Stomach (tissue), 9 donors: ENCODE measurements around the gene FITM2. TPM values are rescaled to one million over a fixed set of nuclear protein-coding genes. Genes with fewer than 3 reads are reported as not detected.
A peak's percentile ranks its signal among the peaks of the same experiment; 100 is the strongest.

Experiments used
- DNase-seq, 2 donors: peaks; one replicate each; pipeline versions ENCODE4 v3.0.0 to v3.0.0-alpha.2; 2013 to 2019
- H3K27ac ChIP-seq, 5 donors: fragments of 200-600 bp in 4 of 5; sonication (generic) in 4 of 5; one replicate each; pipeline ENCODE4 v1.5.1; 2013 to 2019; ENCODE audit warnings: mild to moderate bottlenecking in 1 of 5, moderate library complexity in 1 of 5
- H3K27me3 ChIP-seq, 3 donors: fragments of 200-600 bp; sonication (generic); one replicate each; pipeline ENCODE4 v1.5.1; 2017 to 2019; ENCODE audit warnings: mixed run types in 1 of 3
- H3K36me3 ChIP-seq, 4 donors: fragments of 200-600 bp; sonication (generic); 1 replicate in 3 of 4; 2 replicates in 1 of 4; pipeline ENCODE4 v1.5.1; 2016 to 2019
- H3K4me1 ChIP-seq, 4 donors: fragments of 200-600 bp; sonication (generic); one replicate each; pipeline ENCODE4 v1.5.1; 2016 to 2019
- H3K4me3 ChIP-seq, 4 donors: fragments of 200-600 bp; sonication (generic) in 3 of 4; one replicate each; pipeline ENCODE4 v1.5.1; 2016 to 2019; ENCODE audit warnings: mild to moderate bottlenecking in 1 of 4
- H3K9me3 ChIP-seq, 4 donors: fragments of 200-600 bp; sonication (generic); one replicate each; pipeline ENCODE4 v1.5.1; 2016 to 2019
- EP300 ChIP-seq: sonication (generic); formaldehyde crosslinking; IDR thresholded peaks from one replicate; pipeline ENCODE4 v1.6.1; 2017; ENCODE audit warnings: antibody characterized with exemption
- POLR2A ChIP-seq, 4 donors: fragments of 450-650 bp; IDR thresholded peaks; one replicate each; pipeline ENCODE4 v1.6.1; 2016; ENCODE audit warnings: antibody characterized with exemption in 4 of 4, control low read depth in 2 of 4, mild to moderate bottlenecking in 1 of 4, moderate library complexity in 1 of 4
- POLR2AphosphoS5 ChIP-seq, 3 donors: sonication (generic); formaldehyde crosslinking; IDR thresholded peaks; one replicate each; pipeline ENCODE4 v1.6.1; 2016; ENCODE audit warnings: antibody characterized with exemption in 3 of 3
- WGBS, 5 donors: extraction: QIAGEN DNeasy Blood & Tissue Kit in 3 of 5; methylation state at CpG; one replicate each; pipeline versions ENCODE4 v1.1.5 to v1.1.7; 2013 to 2018; 5-methylcytosine and 5-hydroxymethylcytosine counted together
- intact Hi-C: fragments of 100-400 bp; cut with DNase I; formaldehyde crosslinking; loops from one replicate; pipeline ENCODE4 v1.15.1; 2023; ENCODE audit warnings: low total_unique reads
- polyA plus RNA-seq, 3 donors: library from polyadenylated mRNA; stranded (reverse); fragments of 200-250 nt; gene quantifications; one replicate each; pipeline ENCODE4 v1.2.3, GENCODE V29; 2013
- total RNA-seq, 5 donors: library from RNA; depleted of rRNA; stranded (reverse); fragments of >200 nt; gene quantifications; one replicate each; pipeline versions ENCODE4 v1.1.0 to v1.2.3, GENCODE V29; 2014 to 2016
- TF ChIP-seq, protein P1 (sequence below), 7 experiments: fragments of 450-650 bp in 4 of 7; fragments of 200-600 bp in 3 of 7; sonication (generic) in 3 of 7; IDR thresholded peaks; one replicate each; pipeline ENCODE4 v1.5.1; 2016 to 2019; ENCODE audit warnings: antibody characterized with exemption in 7 of 7, control low read depth in 2 of 7, mild to moderate bottlenecking in 1 of 7
- donor health status: healthy with polysubstance abuse.
- donor health status: Bipolar disorder and iron deficiency.
- donor health status: healthy.

FITM2 gene
- total and polyA plus RNA-seq, 8 donors, result 0.46 to 5.7 (median 2.8) TPM

- intact Hi-C loops, result no loop called here
- H3K27me3 ChIP-seq, result peaks cover 0 to 46% (median 15%) of the 10 kb centered on the region in 3 donors
- no peaks in the 10 kb centered on the region for H3K4me1 ChIP-seq
- DNase-seq, result no peak
- no peak within 1 kb of the TSS for H3K27ac ChIP-seq
- no peaks in the 10 kb centered on the region for H3K9me3 ChIP-seq
- no peak for TF ChIP-seq EP300
- TF ChIP-seq, protein P1, sequence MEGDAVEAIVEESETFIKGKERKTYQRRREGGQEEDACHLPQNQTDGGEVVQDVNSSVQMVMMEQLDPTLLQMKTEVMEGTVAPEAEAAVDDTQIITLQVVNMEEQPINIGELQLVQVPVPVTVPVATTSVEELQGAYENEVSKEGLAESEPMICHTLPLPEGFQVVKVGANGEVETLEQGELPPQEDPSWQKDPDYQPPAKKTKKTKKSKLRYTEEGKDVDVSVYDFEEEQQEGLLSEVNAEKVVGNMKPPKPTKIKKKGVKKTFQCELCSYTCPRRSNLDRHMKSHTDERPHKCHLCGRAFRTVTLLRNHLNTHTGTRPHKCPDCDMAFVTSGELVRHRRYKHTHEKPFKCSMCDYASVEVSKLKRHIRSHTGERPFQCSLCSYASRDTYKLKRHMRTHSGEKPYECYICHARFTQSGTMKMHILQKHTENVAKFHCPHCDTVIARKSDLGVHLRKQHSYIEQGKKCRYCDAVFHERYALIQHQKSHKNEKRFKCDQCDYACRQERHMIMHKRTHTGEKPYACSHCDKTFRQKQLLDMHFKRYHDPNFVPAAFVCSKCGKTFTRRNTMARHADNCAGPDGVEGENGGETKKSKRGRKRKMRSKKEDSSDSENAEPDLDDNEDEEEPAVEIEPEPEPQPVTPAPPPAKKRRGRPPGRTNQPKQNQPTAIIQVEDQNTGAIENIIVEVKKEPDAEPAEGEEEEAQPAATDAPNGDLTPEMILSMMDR (IDR thresholded peaks at IDR 0.05), result no peak
- no peak for TF ChIP-seq POLR2AphosphoS5 (IDR thresholded peaks at IDR 0.05)
- TF ChIP-seq POLR2A (IDR thresholded peaks at IDR 0.05), result no peak
- H3K4me3 ChIP-seq, result no peak within 1 kb of the TSS
- WGBS, 5 donors, result 83 to 92% (median 86%) methylated on average over 10 to 16 of the region's 16 CpGs
- H3K36me3 ChIP-seq, result no peaks in the 10 kb centered on the region
These were observed 25.9 kb upstream of the FITM2 start, which contains the start of gene R3HDML for GRCh38 chr20:44336725-44337380. Gene R3HDML (plus strand): TSS chr20:44337043. CDS start chr20:44337158, 115 bp downstream.

GRCh38 chr20:44336086-44336485 is 25.1 kb upstream of the FITM2 start:
- Histone ChIP-seq H3K36me3 (no peaks in the 10 kb centered on the region), H3K27me3 (peaks cover 0 to 53% (median 15%) of the 10 kb centered on the region in 3 donors), H3K9me3 (no peaks in the 10 kb centered on the region), H3K4me3 (no peak overlapping the region), H3K27ac (no peak overlapping the region), H3K4me1 (no peaks in the 10 kb centered on the region)
- DNase-seq, result peak in 1 of 2 donors; percentile 24
- TF ChIP-seq, protein P1 (IDR thresholded peaks at IDR 0.05), result no peak
- TF ChIP-seq POLR2AphosphoS5 (IDR thresholded peaks at IDR 0.05), result no peak
- no peak for TF ChIP-seq EP300
- TF ChIP-seq POLR2A (IDR thresholded peaks at IDR 0.05), result no peak
- WGBS, 5 donors, result 27 to 49% (median 36%) methylated on average over 15 of the region's 15 CpGs
- intact Hi-C loops, result no loop called here

GRCh38 chr20:44335675-44336074 is 24.7 kb upstream of the FITM2 start:
- no peak overlapping the region for H3K27ac ChIP-seq
- WGBS, 5 donors, result 73 to 92% (median 84%) methylated on average over 2 of the region's 2 CpGs
- intact Hi-C loops, result no loop called here

DNA sequence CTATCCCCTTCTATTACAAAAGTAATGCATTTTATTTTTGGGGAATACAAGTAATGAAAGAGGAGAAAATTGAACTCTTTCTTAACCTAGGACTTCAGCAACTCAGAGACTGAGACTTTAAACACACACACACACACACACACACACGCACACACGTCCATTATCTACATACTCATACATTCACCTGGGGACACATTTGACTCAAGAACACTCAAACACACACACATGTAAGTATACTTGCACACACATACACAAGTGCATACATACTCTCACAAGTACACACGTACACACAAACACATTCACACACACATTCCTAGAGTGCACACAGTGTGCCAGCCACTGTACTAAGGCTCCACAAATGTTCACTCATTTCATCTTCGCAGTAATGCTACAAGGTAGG is 23.7 kb upstream of the FITM2 start:
- Histone ChIP-seq H3K27ac (no peak overlapping the region), H3K27me3 (peaks cover 0 to 63% (median 15%) of the 10 kb centered on the region in 3 donors), H3K4me1 (no peaks in the 10 kb centered on the region), H3K36me3 (no peaks in the 10 kb centered on the region), H3K4me3 (no peak overlapping the region), H3K9me3 (no peaks in the 10 kb centered on the region)
- no peak for DNase-seq
- TF ChIP-seq, protein P1 (IDR thresholded peaks at IDR 0.05), result no peak
- TF ChIP-seq POLR2AphosphoS5 (IDR thresholded peaks at IDR 0.05) (no peak), POLR2A (IDR thresholded peaks at IDR 0.05) (no peak), EP300 (no peak)
- intact Hi-C loops, result no loop called here
- WGBS, 5 donors, result 69 to 86% (median 82%) methylated on average over 4 of the region's 4 CpGs

More at GRCh38 chr20:44335675-44336074, 24.7 kb upstream of the FITM2 start:
- no peaks in the 10 kb centered on the region for H3K9me3 ChIP-seq
- no peak for DNase-seq
- peaks cover 0 to 56% (median 15%) of the 10 kb centered on the region in 3 donors for H3K27me3 ChIP-seq
- no peaks in the 10 kb centered on the region for H3K36me3 ChIP-seq
- no peak overlapping the region for H3K4me3 ChIP-seq
- H3K4me1 ChIP-seq, result no peaks in the 10 kb centered on the region
- TF ChIP-seq POLR2A (IDR thresholded peaks at IDR 0.05) (no peak), POLR2AphosphoS5 (IDR thresholded peaks at IDR 0.05) (no peak), EP300 (no peak)
- TF ChIP-seq, protein P1 (IDR thresholded peaks at IDR 0.05), result no peak
